BJ (cell line): Measurements from ENCODE around the gene GDPD2. TPM values are rescaled to one million over a fixed set of nuclear protein-coding genes. Genes with fewer than 3 reads are reported as not detected.

Experiments
- CTCF ChIA-PET: fragments of 350-600 bp; formaldehyde crosslinking; extraction: SDS; loops from one replicate; lab custom pipeline; 2021; ENCODE audit warnings: antibody characterized with exemption, inconsistent platforms; lab: Yijun Ruan, JAX
- POLR2A ChIA-PET: fragments of 300-600 bp; sonication (Branson Sonifier 250); formaldehyde crosslinking; extraction: SDS; loops from one replicate; lab custom pipeline; 2021; ENCODE audit warnings: antibody characterized with exemption; lab: Charles Lee
- DNase-seq: peaks from one replicate; pipeline ENCODE4 v3.0.0-alpha.2; 2011; ENCODE audit warnings: low read depth
- H3K27me3 ChIP-seq: 2 replicates; pipeline ENCODE4 v1.6.0; 2011; ENCODE audit warnings: low read length; ENCODE audit not compliant: control insufficient read depth, insufficient read depth
- H3K36me3 ChIP-seq: 2 replicates; pipeline ENCODE4 v1.5.1; 2011; ENCODE audit warnings: low read length; ENCODE audit not compliant: control insufficient read depth, insufficient read depth
- H3K4me3 ChIP-seq: 2 replicates; pipeline ENCODE4 v1.5.1; 2011; ENCODE audit warnings: low read depth, mild to moderate bottlenecking, control low read depth, low read length
- polyA plus RNA-seq: library from polyadenylated mRNA; depleted of rRNA; stranded (reverse); fragments of >200 nt; gene quantifications from 2 replicates; pipeline ENCODE4 v1.2.3, GENCODE V29; 2011
- TF ChIP-seq, protein P1 (sequence below): IDR thresholded peaks from 2 replicates; pipeline ENCODE4 v1.5.1; 2011; ENCODE audit warnings: low read depth, mild to moderate bottlenecking, control low read depth, inconsistent platforms, low read length, moderate library complexity; ENCODE audit not compliant: insufficient read depth

GDPD2 gene
- polyA plus RNA-seq, 1 experiment, result not detected

DNA sequence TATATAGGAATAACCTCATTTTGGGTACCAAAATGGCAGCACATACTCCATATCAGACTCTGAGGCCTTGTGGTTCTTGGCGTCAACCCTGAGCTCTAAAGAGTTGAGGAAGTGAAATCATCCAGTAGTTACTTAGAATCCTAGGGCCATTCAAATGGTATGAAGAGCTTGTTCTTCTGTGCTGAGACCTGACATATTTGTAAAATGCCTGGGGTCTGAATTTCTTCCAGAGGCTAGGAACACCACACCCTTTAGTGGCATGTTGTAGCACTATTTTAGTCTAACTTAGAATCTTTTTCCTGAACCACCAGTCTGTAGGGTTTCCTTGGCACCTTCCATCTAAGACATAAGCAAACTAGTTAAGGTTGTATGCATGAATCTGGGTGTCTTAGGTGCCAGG is 18.1 kb upstream of the GDPD2 start:
- Histone ChIP-seq H3K4me3 (no peak overlapping the region), H3K27me3 (no peaks in the 10 kb centered on the region), H3K36me3 (no peaks in the 10 kb centered on the region)
- TF ChIP-seq, protein P1, sequence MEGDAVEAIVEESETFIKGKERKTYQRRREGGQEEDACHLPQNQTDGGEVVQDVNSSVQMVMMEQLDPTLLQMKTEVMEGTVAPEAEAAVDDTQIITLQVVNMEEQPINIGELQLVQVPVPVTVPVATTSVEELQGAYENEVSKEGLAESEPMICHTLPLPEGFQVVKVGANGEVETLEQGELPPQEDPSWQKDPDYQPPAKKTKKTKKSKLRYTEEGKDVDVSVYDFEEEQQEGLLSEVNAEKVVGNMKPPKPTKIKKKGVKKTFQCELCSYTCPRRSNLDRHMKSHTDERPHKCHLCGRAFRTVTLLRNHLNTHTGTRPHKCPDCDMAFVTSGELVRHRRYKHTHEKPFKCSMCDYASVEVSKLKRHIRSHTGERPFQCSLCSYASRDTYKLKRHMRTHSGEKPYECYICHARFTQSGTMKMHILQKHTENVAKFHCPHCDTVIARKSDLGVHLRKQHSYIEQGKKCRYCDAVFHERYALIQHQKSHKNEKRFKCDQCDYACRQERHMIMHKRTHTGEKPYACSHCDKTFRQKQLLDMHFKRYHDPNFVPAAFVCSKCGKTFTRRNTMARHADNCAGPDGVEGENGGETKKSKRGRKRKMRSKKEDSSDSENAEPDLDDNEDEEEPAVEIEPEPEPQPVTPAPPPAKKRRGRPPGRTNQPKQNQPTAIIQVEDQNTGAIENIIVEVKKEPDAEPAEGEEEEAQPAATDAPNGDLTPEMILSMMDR, result no peak
- ChIA-PET CTCF (interaction anchor here (0.6 kb wide), 1 partner anchor 492 kb away, joined by 3 read pairs; no protein-coding TSS in a partner anchor), POLR2A (no interaction called here)
- DNase-seq, result no peak

DNA sequence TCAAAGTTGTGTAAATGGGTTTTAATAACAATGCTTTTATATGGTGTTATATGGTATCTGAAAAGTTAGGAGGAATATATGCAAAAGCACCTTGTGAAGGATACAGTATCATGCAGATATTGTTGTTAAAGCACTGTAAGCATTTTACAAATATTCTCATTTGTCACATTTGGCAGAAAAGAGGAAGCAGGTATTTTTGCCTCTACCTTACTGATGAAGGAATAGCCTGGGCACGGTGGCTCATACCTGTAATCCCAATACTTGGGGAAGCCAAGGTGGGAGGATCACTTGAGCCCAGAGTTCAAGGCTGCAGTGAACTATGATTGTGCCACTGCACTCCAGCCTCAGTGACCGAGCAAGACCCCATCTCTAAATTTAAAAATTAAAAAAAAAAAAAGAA is 12.2 kb upstream of the GDPD2 start:
- Histone ChIP-seq H3K27me3 (no peaks in the 10 kb centered on the region), H3K36me3 (no peaks in the 10 kb centered on the region), H3K4me3 (no peak overlapping the region)
- TF ChIP-seq, protein P1, result no peak
- ChIA-PET CTCF (no interaction called here), POLR2A (no interaction called here)
- no peak for DNase-seq

DNA sequence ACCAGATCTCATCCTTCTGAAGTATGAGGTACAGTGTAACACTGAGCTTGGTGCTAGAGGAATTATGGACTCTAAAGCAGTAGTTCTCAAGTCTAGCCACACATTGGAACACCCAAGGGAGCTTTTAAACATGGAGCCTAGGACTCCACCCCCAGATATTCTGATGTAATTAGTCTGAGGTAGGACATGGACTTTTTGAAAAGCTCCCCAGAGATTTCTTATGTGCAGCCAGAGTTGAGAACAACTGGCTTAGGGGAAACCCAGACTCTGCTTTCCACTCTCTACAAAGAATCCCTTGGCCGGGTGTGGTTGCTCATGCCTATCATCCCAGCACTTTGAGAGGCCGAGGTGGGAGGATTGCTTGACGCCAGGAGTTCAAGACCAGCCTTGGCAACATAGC is 11.6 kb upstream of the GDPD2 start:
- ChIA-PET POLR2A (no interaction called here), CTCF (no interaction called here)
- Histone ChIP-seq H3K27me3 (no peaks in the 10 kb centered on the region), H3K36me3 (no peaks in the 10 kb centered on the region), H3K4me3 (no peak overlapping the region)
- TF ChIP-seq, protein P1, result no peak
- DNase-seq, result no peak

- Histone ChIP-seq H3K27me3 (no peaks in the 10 kb centered on the region), H3K4me3 (no peak overlapping the region), H3K36me3 (no peaks in the 10 kb centered on the region)
- TF ChIP-seq, protein P1, result no peak
- CTCF ChIA-PET, result no interaction called here
- POLR2A ChIA-PET, result no interaction called here
- no peak for DNase-seq
Measured at GRCh38 chrX:70421618-70422017, 1.5 kb upstream of the GDPD2 start.

DNA sequence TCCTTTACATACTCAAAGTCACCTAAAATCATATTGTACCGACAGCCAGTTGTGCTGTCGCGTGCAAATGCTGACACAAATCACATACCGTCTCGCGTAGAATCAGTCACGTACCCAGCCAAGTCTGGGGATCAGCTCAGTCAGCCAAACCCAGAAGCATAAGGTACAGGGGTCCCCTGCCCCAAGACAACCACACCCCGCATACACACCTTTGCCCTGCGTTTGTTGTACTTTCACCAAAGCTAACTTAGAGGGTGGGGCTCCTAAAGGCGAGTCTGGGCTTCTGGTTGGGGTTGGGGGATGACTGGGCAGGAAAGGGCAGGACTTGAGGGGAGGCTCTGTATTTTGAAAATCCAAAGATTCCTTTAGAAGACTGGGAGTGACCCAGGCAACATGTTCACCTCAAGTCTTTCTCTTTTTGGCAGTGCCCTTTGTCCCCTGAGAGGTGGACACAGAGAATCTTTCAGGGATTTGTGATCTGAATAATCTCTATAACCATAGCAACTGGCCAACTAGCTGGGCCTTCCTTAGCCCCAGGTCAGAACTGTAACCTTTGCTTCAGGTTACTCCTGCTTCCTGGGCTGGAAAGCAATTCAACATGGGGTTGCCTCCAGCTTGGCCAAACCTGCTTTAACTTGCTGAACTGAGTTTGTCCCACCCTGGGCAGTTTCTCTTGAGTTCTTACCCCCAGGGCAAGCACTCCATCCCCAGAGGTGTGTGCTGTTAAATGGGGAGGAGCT is 992 bp downstream of the GDPD2 start:
- TF ChIP-seq, protein P1, result no peak
- no peak for DNase-seq
- POLR2A ChIA-PET, result no interaction called here
- no peaks in the 10 kb centered on the region for H3K36me3 ChIP-seq
- no peak overlapping the region for H3K4me3 ChIP-seq
- CTCF ChIA-PET, result interaction anchor here (1.5 kb wide), 1 partner anchor 130 kb away, joined by 3 read pairs; no protein-coding TSS in a partner anchor
- no peaks in the 10 kb centered on the region for H3K27me3 ChIP-seq
